ENCODE measurements around the gene CORO1C. TPM values are rescaled to one million over a fixed set of nuclear protein-coding genes. Genes with fewer than 3 reads are reported as not detected.
"Not testable (repeated sequence)": the region's sequence is repeated elsewhere in the genome, so short reads cannot be mapped to it uniquely, and the experiment has no call there.

CORO1C gene
- total RNA-seq, 1 donor from 2014 or later: 74.7 TPM

- no peak for DNase-seq (ENCODE audit: low spot score)
- intact Hi-C loops (cut with DNase I): no loop called here
Observed at GRCh38 chr12:108757856-108758255, 26.5 kb upstream of the CORO1C start.

DNA sequence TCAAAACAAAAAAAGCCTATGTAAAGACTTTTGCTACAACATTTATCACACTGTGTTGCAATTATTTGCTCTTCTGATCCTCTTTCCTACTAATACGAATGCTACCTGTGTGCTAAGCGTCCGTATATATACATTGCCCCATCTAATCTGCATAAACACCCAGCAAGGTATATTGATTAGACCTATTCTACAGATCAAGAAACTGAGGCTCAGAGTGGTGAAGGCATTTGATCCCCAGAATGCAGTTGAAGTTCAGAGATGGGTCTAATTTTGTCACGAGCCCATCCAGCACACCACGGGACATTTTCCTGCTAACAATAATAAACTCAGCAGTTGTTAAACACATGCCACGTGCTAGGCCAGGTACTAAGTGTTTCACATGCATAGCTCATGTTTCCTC lies 25.1 kb upstream of the CORO1C start:
- DNase-seq (ENCODE audit: low spot score): no peak
- intact Hi-C loops (cut with DNase I): no loop called here

DNA sequence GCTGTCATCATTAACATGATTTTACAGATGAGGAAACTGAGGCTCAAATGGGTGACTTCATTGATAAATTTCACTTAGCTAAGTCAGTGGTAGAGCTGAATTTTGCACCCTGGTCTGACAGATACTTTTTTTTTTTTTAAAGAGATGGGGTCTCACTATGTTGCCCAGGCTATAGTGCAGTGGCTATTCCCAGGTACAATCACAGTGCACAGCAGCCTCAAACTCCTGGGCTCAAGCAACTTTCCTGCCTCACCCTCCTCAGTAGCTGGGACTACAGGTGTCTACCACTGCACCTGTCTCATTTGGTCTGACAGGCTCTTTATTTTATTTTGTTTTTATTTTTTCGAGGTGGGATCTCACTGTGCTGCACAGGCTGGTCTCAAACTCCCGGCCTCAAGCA lies 24.2 kb upstream of the CORO1C start:
- DNase-seq (ENCODE audit: low spot score): no peak
- intact Hi-C loops (cut with DNase I): no loop called here

GRCh38 chr12:108753976-108754375 lies 22.7 kb upstream of the CORO1C start:
- intact Hi-C loops (cut with DNase I): no loop called here
- no peak for DNase-seq (ENCODE audit: low spot score)

DNA sequence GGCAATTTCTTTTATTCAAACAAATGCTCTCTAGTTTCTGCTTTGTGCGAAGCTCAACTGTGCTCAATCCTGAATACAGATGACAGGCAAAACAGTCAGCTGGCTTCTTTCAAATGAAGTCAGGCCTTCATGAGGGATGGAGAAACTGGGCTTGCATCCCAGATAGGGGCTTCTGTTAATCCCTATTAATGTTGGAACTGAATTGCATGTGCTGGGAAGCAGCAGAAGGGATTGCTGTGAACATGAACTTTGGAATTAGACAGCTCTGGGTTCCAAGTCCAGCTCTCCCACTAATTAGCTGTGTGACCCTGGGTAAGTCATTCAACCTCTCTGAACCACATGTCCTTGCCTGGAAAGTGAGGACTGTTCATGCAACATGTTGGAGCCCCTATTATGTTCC lies 21.1 kb upstream of the CORO1C start:
- no peak for DNase-seq (ENCODE audit: low spot score)

DNA sequence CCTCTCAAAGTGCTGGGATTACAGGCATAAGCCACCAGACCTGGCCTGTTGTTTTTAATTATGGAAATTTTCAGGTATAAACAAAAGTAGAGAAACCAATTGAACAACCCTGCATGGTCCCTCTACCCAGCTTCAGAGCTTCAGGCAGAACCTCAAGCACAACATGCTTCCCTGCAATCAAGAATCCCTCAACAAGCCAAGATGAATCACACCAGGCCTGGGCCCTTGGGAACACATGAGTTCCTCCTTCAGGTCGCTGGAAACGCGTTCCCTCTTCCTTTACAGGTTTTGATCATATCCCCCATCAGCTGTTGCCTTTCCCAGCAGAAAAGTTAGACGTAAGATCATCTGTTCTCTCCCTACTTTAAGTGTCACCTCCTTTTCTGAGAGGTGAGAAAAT lies 20.5 kb upstream of the CORO1C start:
- no peak for DNase-seq (ENCODE audit: low spot score)
- intact Hi-C loops (cut with DNase I): no loop called here

More for the DNA sequence above, 21.1 kb upstream of the CORO1C start:
- intact Hi-C loops (cut with DNase I): no loop called here

- DNase-seq (ENCODE audit: low spot score); intact Hi-C loops (cut with DNase I): not testable (repeated sequence)
Observed at GRCh38 chr12:108751003-108751402, 19.7 kb upstream of the CORO1C start.

- intact Hi-C loops (cut with DNase I): no loop called here
- DNase-seq (ENCODE audit: low spot score): no peak
Observed at GRCh38 chr12:108750526-108750925, 19.2 kb upstream of the CORO1C start.

- intact Hi-C loops (cut with DNase I): loop anchor here (10.0 kb wide), 1 partner anchor 197 kb away; no protein-coding TSS in a partner anchor
- DNase-seq (ENCODE audit: low spot score): no peak
Observed at GRCh38 chr12:108747563-108747962, 16.2 kb upstream of the CORO1C start.

GRCh38 chr12:108745641-108746040 lies 14.3 kb upstream of the CORO1C start:
- intact Hi-C loops (cut with DNase I): loop anchor here (10.0 kb wide), 1 partner anchor 199 kb away; no protein-coding TSS in a partner anchor
- DNase-seq (ENCODE audit: low spot score): no peak

DNA sequence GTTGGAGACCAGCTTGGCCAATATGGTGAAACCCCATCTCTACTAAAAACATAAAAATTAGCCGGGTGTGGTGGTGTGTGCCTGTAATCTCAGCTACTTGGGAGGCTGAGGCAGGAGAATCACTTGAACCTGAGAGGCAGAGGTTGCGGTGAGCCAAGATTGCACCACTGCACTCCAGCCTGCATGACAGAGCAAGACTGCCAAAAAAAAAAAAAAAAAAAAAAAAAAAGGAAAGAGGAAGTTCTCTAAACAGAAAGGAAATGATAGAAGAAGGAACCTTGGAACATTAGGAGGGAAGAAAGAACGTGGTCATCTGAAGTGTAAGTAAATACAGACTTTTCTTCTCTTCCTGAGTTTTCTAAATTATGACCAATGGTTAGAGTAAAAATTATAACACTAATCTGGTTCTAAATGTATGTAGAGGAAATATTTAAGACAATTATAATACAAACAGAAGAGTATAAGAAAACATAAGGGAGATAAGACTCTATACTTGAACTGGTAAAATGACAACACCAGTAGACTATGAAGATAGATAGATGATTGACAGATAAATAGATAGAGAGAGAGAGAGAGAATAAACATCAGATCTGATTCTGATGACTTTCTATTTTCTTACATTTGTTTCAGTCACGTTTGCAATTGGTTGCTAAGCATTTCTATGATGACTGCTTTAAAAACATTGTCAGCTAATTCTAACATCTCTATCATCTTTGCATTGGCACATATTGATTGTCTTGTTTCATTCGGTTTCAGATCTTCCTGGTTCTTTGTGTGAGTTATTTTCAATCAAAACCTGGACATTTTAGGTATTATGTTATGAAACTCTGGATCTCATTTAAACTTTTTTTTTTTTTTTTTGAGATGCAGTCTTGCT lies 12.9 kb upstream of the CORO1C start:
- DNase-seq (ENCODE audit: low spot score): peak; percentile 82
- intact Hi-C loops (cut with DNase I): loop anchor here (10.0 kb wide), 1 partner anchor 201 kb away; no protein-coding TSS in a partner anchor

- no peak for DNase-seq (ENCODE audit: low spot score)
- intact Hi-C loops (cut with DNase I): no loop called here
Observed at GRCh38 chr12:108738170-108738569, 6.9 kb upstream of the CORO1C start.

DNA sequence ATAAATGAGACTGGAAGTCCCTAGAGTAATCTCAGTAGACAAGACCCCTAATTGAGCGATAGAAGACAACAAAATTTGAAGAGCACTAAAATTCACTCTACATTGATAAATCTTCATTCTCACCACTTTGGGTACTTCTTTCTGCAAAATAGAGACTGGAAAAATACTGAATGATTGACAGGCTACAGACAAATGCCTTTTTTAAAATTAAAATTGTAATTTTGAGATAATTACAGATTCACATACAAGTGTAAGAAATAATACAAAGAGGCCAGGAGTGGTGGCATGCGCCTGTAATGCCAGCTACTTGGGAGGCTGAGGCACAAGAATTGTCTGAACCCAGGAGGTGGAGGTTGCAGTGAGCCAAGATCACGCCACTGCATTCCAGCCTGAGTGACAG lies 4.5 kb upstream of the CORO1C start:
- no peak for DNase-seq (ENCODE audit: low spot score)
- intact Hi-C loops (cut with DNase I): no loop called here

DNA sequence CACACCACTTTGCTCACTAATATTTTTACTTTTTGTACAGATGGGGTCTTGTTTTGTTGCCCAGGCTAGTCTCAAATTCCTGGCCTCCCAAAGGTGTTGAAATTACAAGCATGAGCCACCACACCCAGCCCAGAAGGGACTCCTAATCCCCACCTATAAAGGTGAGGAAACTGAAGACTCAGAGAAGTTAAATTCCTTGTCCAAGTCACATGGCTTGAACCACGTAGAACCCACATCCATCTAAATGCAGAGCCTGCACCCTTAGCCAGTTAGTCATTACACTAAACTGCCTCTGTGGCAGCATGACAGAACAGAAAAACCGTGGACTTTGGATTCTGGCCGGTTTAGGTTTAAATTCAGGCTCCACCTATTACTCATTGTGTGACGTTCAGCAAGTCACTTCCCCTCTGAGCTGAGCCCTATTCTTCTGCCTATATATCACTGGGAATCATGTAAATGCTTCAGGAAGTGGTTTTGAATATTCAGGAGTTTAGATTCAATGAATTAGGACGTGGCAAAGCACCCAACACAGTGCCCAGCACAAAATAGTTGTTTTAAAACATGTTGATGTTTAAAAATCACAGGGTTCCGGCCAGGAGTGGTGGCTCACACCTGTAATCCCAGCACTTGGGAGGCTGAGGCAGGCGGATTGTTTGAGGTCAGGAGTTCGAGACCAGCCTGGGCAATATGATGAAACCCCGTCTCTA lies 3.0 kb upstream of the CORO1C start:
- intact Hi-C loops (cut with DNase I): loop anchor here (5.0 kb wide), 1 partner anchor 118 kb away; no protein-coding TSS in a partner anchor
- no peak for DNase-seq (ENCODE audit: low spot score)

GRCh38 chr12:108733230-108733531 lies 1.9 kb upstream of the CORO1C start:
- intact Hi-C loops (cut with DNase I): loop anchor here (2.0 to 5.0 kb wide), 2 partner anchors 38 to 119 kb away; no protein-coding TSS in a partner anchor
- DNase-seq (ENCODE audit: low spot score): not testable (repeated sequence)

- DNase-seq (ENCODE audit: low spot score): no peak
- intact Hi-C loops (cut with DNase I): loop anchor here (2.0 to 5.0 kb wide), 2 partner anchors 38 to 120 kb away; no protein-coding TSS in a partner anchor
Observed at GRCh38 chr12:108732489-108733229, 1.3 kb upstream of the CORO1C start.

DNA sequence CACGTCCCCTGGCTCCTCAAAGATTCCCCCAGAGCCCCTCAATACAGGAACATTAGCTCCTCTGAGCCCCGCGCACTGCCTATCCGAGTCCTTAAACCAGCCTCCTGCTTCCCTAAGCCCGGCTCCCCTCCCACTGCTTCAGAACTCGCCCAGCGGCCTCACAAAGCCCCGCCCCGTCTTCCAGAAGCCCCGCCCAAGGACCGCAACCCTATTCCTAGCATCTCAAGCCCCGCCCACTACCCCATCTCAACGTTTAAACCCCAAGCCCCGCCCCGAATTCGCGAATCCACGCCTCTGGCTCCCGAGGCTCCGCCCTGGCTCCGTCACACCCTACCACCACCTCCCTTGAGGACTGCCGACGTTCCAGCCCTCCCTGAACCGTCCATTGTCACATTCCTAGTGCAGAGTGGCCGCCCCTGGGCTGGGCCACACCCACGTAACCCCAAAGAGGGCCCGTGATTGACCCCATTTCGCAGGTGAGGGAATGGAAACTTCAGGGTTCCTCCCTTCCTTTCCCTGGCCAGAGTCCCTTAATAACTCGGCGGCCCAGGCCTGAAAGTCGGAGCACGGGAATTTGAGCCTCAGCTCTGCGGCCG lies 646 bp upstream of the CORO1C start:
- peak; percentile 100 for DNase-seq (ENCODE audit: low spot score)
- intact Hi-C loops (cut with DNase I): loop anchor here (2.0 to 5.0 kb wide), 5 partner anchors 39 to 120 kb away; no protein-coding TSS in a partner anchor

GRCh38 chr12:108730365-108731104 lies 783 bp downstream of the CORO1C start:
- DNase-seq (ENCODE audit: low spot score): peak; percentile 83
- intact Hi-C loops (cut with DNase I): loop anchor here (2.0 to 5.0 kb wide), 4 partner anchors 40 to 122 kb away; no protein-coding TSS in a partner anchor
